Astrocyte of the hippocampus (primary cell): Measurements from ENCODE around the gene GPR137B.
"Not testable (repeated sequence)": the region's sequence is repeated elsewhere in the genome, so short reads cannot be mapped to it uniquely, and the experiment has no call there.

ENCODE experiments used
- DNase-seq: peaks from one replicate; pipeline ENCODE4 v3.0.0; 2011; ENCODE audit warnings: low read depth, low spot score

Gene GPR137B

GRCh38 chr1:236144033-236144432 lies 1.7 kb downstream of the GPR137B start:
- DNase-seq, result no peak

GRCh38 chr1:236144446-236145150 lies 2.3 kb downstream of the GPR137B start:
- peak; percentile 37 for DNase-seq

GRCh38 chr1:236147068-236147467 lies 4.7 kb downstream of the GPR137B start:
- no peak for DNase-seq

GRCh38 chr1:236147521-236148469 lies 5.5 kb downstream of the GPR137B start:
- DNase-seq, result no peak

GRCh38 chr1:236148470-236148845 lies 6.1 kb downstream of the GPR137B start:
- peak; percentile 63 for DNase-seq

GRCh38 chr1:236149003-236149595 lies 6.8 kb downstream of the GPR137B start:
- no peak for DNase-seq

- DNase-seq, result no peak
Observed at GRCh38 chr1:236149696-236150228, 7.4 kb downstream of the GPR137B start.

GRCh38 chr1:236150311-236150955 lies 8.1 kb downstream of the GPR137B start:
- DNase-seq, result no peak

- no peak for DNase-seq
Observed at GRCh38 chr1:236150986-236151385, 8.6 kb downstream of the GPR137B start.

GRCh38 chr1:236151739-236152424 lies 9.5 kb downstream of the GPR137B start:
- no peak for DNase-seq

- DNase-seq, result no peak
Observed at GRCh38 chr1:236154126-236154525, 11.8 kb downstream of the GPR137B start.

GRCh38 chr1:236154671-236155398 lies 12.5 kb downstream of the GPR137B start:
- DNase-seq, result no peak

GRCh38 chr1:236155399-236155767 lies 13.0 kb downstream of the GPR137B start:
- no peak for DNase-seq

- DNase-seq, result no peak
Observed at GRCh38 chr1:236155841-236156503, 13.6 kb downstream of the GPR137B start.

- DNase-seq, result no peak
Observed at GRCh38 chr1:236156512-236157208, 14.3 kb downstream of the GPR137B start.

- DNase-seq, result not testable (repeated sequence)
Observed at GRCh38 chr1:236158072-236158471, 15.7 kb downstream of the GPR137B start.

GRCh38 chr1:236158719-236159118 lies 16.4 kb downstream of the GPR137B start:
- no peak for DNase-seq

- DNase-seq, result no peak
Observed at GRCh38 chr1:236159704-236160539, 17.6 kb downstream of the GPR137B start.
